Colonic mucosa (tissue), 4 donors: ENCODE data around the gene FAM47E. TPM values are rescaled to one million over a fixed set of nuclear protein-coding genes. Genes with fewer than 3 reads are reported as not detected.

Experiments
- DNase-seq: peaks from one replicate; pipeline ENCODE4 v3.0.0-alpha.2; 2020
- H3K27ac ChIP-seq: fragments of 200-600 bp; one replicate; pipeline ENCODE4 v1.8.0; 2021
- H3K27me3 ChIP-seq: fragments of 200-600 bp; one replicate; pipeline ENCODE4 v1.8.0; 2021
- H3K36me3 ChIP-seq: fragments of 200-600 bp; one replicate; pipeline ENCODE4 v1.8.0; 2021
- H3K4me1 ChIP-seq: fragments of 200-600 bp; one replicate; pipeline ENCODE4 v1.8.0; 2021; ENCODE audit warnings: mild to moderate bottlenecking
- H3K4me3 ChIP-seq: fragments of 200-600 bp; one replicate; pipeline ENCODE4 v1.8.0; 2021
- H3K9ac ChIP-seq, 2 donors: one replicate each; pipeline ENCODE4 v1.7.0; 2013; ENCODE audit warnings: control low read depth in 2 of 2, low read depth in 2 of 2, low read length in 2 of 2
- H3K9me3 ChIP-seq: fragments of 200-600 bp; one replicate; pipeline ENCODE4 v1.8.0; 2021
- CTCF ChIP-seq: fragments of 200-600 bp; IDR thresholded peaks from one replicate; pipeline ENCODE4 v1.8.0; 2022; ENCODE audit warnings: antibody characterized with exemption, mild to moderate bottlenecking
- intact Hi-C: fragments of 100-400 bp; cut with DNase I; formaldehyde crosslinking; loops from one replicate; pipeline ENCODE4 v1.14.1; 2022
- total RNA-seq, 2 donors: library from RNA; stranded (reverse); fragmentation: NEBNext Ultra II Directional in 1 of 2; extraction: Animal tissue kit (Norgen Biotek cat#: 25700) in 1 of 2; gene quantifications; one replicate each; pipeline ENCODE4 v1.2.1, GENCODE V29; 2021
- donor health status: healthy.
- donor health status: DM: no; HTN: no; CAD: no.
- donor health status: DM: no; HTN: no; CAD: no.

Gene FAM47E
- total RNA-seq, 2 donors from 2014 or later: 3.9 to 4.8 TPM

GRCh38 chr4:76306882-76307659 is 55.5 kb downstream of the FAM47E start:
- intact Hi-C loops: loop anchor here (5.0 kb wide), 2 partner anchors 55 to 70 kb away; partner anchors contain the start of gene FAM47E
- H3K27ac ChIP-seq: peak overlapping the region; percentile 86
- H3K27me3 ChIP-seq: no peaks in the 10 kb centered on the region
- no peaks in the 10 kb centered on the region for H3K4me1 ChIP-seq
- no peaks in the 10 kb centered on the region for H3K9me3 ChIP-seq
- no peaks in the 10 kb centered on the region for H3K36me3 ChIP-seq
- peak overlapping the region; percentile 74 for H3K4me3 ChIP-seq
- peak overlapping the region; percentile 71 to 99 for H3K9ac ChIP-seq
- DNase-seq: peak; percentile 77
- TF ChIP-seq CTCF: peak; percentile 31

- no peaks in the 10 kb centered on the region for H3K27me3 ChIP-seq
- H3K4me3 ChIP-seq: peak overlapping the region; percentile 74
- no peak for TF ChIP-seq CTCF
- intact Hi-C loops: loop anchor here (5.0 kb wide), 2 partner anchors 55 to 70 kb away; partner anchors contain the start of gene FAM47E
- no peaks in the 10 kb centered on the region for H3K4me1 ChIP-seq
- peak overlapping the region; percentile 86 for H3K27ac ChIP-seq
- H3K9me3 ChIP-seq: no peaks in the 10 kb centered on the region
- H3K9ac ChIP-seq: peak overlapping the region in 1 of 2 donors; percentile 99
- peak; percentile 30 for DNase-seq
- H3K36me3 ChIP-seq: no peaks in the 10 kb centered on the region
Observed at GRCh38 chr4:76307660-76308014, 56.1 kb downstream of the FAM47E start.

DNA sequence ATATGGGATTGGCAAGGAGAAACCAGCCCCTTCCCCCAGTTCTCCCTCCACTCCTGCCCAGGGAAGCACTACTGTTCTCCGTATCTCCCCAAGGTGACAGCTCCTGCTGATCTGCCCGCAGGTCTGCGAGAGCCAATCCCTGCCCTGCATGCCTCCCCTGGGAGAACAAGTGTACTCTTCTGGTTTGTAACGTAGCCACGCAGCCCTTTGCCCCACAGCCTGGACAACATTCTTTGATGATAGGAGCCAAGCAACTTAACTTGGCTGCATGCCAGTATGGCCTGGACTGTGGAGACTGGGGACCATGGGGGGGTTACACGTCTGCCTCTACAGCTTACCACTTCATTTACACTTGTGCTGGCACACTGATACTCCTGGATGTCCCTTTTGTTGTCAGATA is 57.0 kb downstream of the FAM47E start:
- Histone ChIP-seq H3K27me3 (no peaks in the 10 kb centered on the region), H3K4me3 (no peak overlapping the region), H3K9me3 (no peaks in the 10 kb centered on the region), H3K36me3 (no peaks in the 10 kb centered on the region), H3K27ac (no peak overlapping the region), H3K9ac (peak overlapping the region in 1 of 2 donors; percentile 3), H3K4me1 (no peaks in the 10 kb centered on the region)
- no peak for TF ChIP-seq CTCF
- DNase-seq: no peak
- intact Hi-C loops: loop anchor here (5.0 kb wide), 2 partner anchors 56 to 69 kb away; partner anchors contain the start of gene FAM47E

- no peaks in the 10 kb centered on the region for H3K27me3 ChIP-seq
- TF ChIP-seq CTCF: no peak
- no peaks in the 10 kb centered on the region for H3K9me3 ChIP-seq
- H3K36me3 ChIP-seq: no peaks in the 10 kb centered on the region
- intact Hi-C loops: loop anchor here (5.0 kb wide), 2 partner anchors 58 to 67 kb away; partner anchors contain the start of gene FAM47E
- H3K9ac ChIP-seq: no peak overlapping the region
- H3K4me1 ChIP-seq: no peaks in the 10 kb centered on the region
- no peak overlapping the region for H3K4me3 ChIP-seq
- no peak overlapping the region for H3K27ac ChIP-seq
- DNase-seq: no peak
Observed at GRCh38 chr4:76309939-76310550, 58.5 kb downstream of the FAM47E start.

GRCh38 chr4:76310683-76311082 is 59.2 kb downstream of the FAM47E start:
- no peak for TF ChIP-seq CTCF
- Histone ChIP-seq H3K9me3 (no peaks in the 10 kb centered on the region), H3K4me1 (no peaks in the 10 kb centered on the region), H3K4me3 (no peak overlapping the region), H3K9ac (no peak overlapping the region), H3K27me3 (no peaks in the 10 kb centered on the region), H3K36me3 (no peaks in the 10 kb centered on the region), H3K27ac (no peak overlapping the region)
- no peak for DNase-seq
- intact Hi-C loops: no loop called here
